H1 (cell line): Measurements from ENCODE around the gene ERN2. TPM values are rescaled to one million over a fixed set of nuclear protein-coding genes. Genes with fewer than 3 reads are reported as not detected.

Experiments
- CTCF ChIA-PET: fragments of 300-600 bp; sonication (Branson Sonifier 250); formaldehyde crosslinking; loops from one replicate; lab custom pipeline; 2021; ENCODE audit not compliant: partially characterized antibody; lab: Charles Lee
- POLR2A ChIA-PET: fragments of 300-600 bp; sonication (Branson Sonifier 250); formaldehyde crosslinking; loops from one replicate; lab custom pipeline; 2021; ENCODE audit warnings: inconsistent platforms; ENCODE audit not compliant: partially characterized antibody; lab: Charles Lee
- DNase-seq, 2 experiments: peaks; one replicate each; pipeline versions ENCODE4 v3.0.0 to v3.0.0-alpha.2; 2010 to 2022; ENCODE audit warnings: low spot score in 2 of 2, low read depth in 1 of 2, mixed read lengths in 1 of 2
- FAIRE-seq: peaks from 2 replicates; lab custom pipeline; 2011; peaks lifted over from hg19 to GRCh38; lab: Jason Lieb, UNC
- H2AFZ ChIP-seq: 2 replicates; pipeline ENCODE4 v1.8.1; 2012; ENCODE audit warnings: low read length, inconsistent platforms
- H2AK5ac ChIP-seq: 2 replicates; pipeline ENCODE4 v1.6.1; 2013; ENCODE audit warnings: low read depth, low read length
- H2BK120ac ChIP-seq: replicated peaks from 2 replicates; pipeline ENCODE3; 2013; ENCODE audit warnings: low read depth, low read length, inconsistent platforms
- H2BK12ac ChIP-seq: 2 replicates; pipeline ENCODE4 v1.6.1; 2013; ENCODE audit warnings: low read depth, low read length
- H2BK15ac ChIP-seq: 2 replicates; pipeline ENCODE4 v1.6.1; 2013; ENCODE audit warnings: low read length
- H2BK20ac ChIP-seq: 2 replicates; pipeline ENCODE4 v1.6.1; 2013; ENCODE audit warnings: low read length
- H2BK5ac ChIP-seq: 2 replicates; pipeline ENCODE4 v1.6.1; 2013; ENCODE audit warnings: low read depth, low read length
- H3K14ac ChIP-seq: 2 replicates; pipeline ENCODE4 v1.6.1; 2013; ENCODE audit warnings: inconsistent platforms; ENCODE audit not compliant: insufficient read length
- H3K18ac ChIP-seq: 2 replicates; pipeline ENCODE4 v1.6.1; 2013; ENCODE audit warnings: low read length; ENCODE audit errors: extremely low read depth
- H3K23ac ChIP-seq: 2 replicates; pipeline ENCODE4 v1.6.1; 2013; ENCODE audit warnings: inconsistent platforms; ENCODE audit not compliant: insufficient read length
- H3K23me2 ChIP-seq: 2 replicates; pipeline ENCODE4 v1.6.1; 2013; ENCODE audit warnings: low read depth, low read length
- H3K27ac ChIP-seq: 2 replicates; pipeline ENCODE4 v1.6.1; 2011; ENCODE audit warnings: low read depth, low read length, inconsistent platforms
- H3K27me3 ChIP-seq, 4 experiments: replicated peaks in 1 of 4; 1 replicate in 1 of 4; 2 replicates in 3 of 4; pipeline versions ENCODE4 v1.6.1 to v1.8.1; 2011 to 2013; ENCODE audit warnings: low read length in 3 of 4, mild to moderate bottlenecking in 3 of 4, inconsistent platforms in 2 of 4, mixed read lengths in 2 of 4, moderate library complexity in 1 of 4; ENCODE audit not compliant: control insufficient read depth in 3 of 4, insufficient read depth in 3 of 4; ENCODE audit errors: extremely low read depth in 1 of 4
- H3K36me3 ChIP-seq, 4 experiments: 2 replicates each; pipeline versions ENCODE4 v1.6.1 to v1.8.1; 2011 to 2013; ENCODE audit warnings: mild to moderate bottlenecking in 4 of 4, low read length in 3 of 4, moderate library complexity in 2 of 4, control low read depth in 1 of 4, inconsistent platforms in 1 of 4; ENCODE audit not compliant: insufficient read depth in 4 of 4, control insufficient read depth in 2 of 4
- H3K4ac ChIP-seq: replicated peaks from 2 replicates; pipeline ENCODE3; 2013; ENCODE audit warnings: low read length, low read depth, mixed read lengths, inconsistent platforms; ENCODE audit not compliant: insufficient read length
- H3K4me1 ChIP-seq, 4 experiments: replicated peaks in 1 of 4; 1 replicate in 1 of 4; 2 replicates in 3 of 4; pipeline versions ENCODE4 v1.6.1 to v1.8.1; 2011 to 2013; ENCODE audit warnings: low read length in 3 of 4, inconsistent platforms in 2 of 4, mixed read lengths in 1 of 4; ENCODE audit not compliant: insufficient read depth in 4 of 4, control insufficient read depth in 3 of 4
- H3K4me2 ChIP-seq, 2 experiments: 2 replicates each; pipeline versions ENCODE4 v1.6.1 to v1.8.1; 2011 to 2013; ENCODE audit warnings: low read depth in 2 of 2, low read length in 2 of 2, control low read depth in 1 of 2, inconsistent platforms in 1 of 2, mild to moderate bottlenecking in 1 of 2; ENCODE audit not compliant: insufficient read depth in 1 of 2
- H3K4me3 ChIP-seq, 4 experiments: fragments of 200-600, 300-600 bp in 1 of 4; sonication (generic), shearing (Covaris generic), sonication (Bioruptor Twin) in 1 of 4; 2 replicates each; pipeline versions ENCODE4 v1.5.1 to v1.8.1; 2011 to 2016; ENCODE audit warnings: low read length in 4 of 4, low read depth in 3 of 4, control low read depth in 2 of 4, inconsistent platforms in 2 of 4, mild to moderate bottlenecking in 2 of 4, mixed read lengths in 1 of 4, moderate library complexity in 1 of 4; ENCODE audit not compliant: insufficient read depth in 2 of 4; ENCODE audit errors: extremely low read depth in 1 of 4
- H3K56ac ChIP-seq: replicated peaks from 2 replicates; pipeline ENCODE3; 2013; ENCODE audit warnings: low read depth, mild to moderate bottlenecking, mixed read lengths, low read length, inconsistent platforms; ENCODE audit not compliant: insufficient read length
- H3K79me1 ChIP-seq: 2 replicates; pipeline ENCODE4 v1.6.1; 2013; ENCODE audit warnings: low read depth, low read length, control low read depth
- H3K79me2 ChIP-seq, 2 experiments: 2 replicates each; pipeline versions ENCODE4 v1.6.1 to v1.8.1; 2012 to 2013; ENCODE audit warnings: low read length in 2 of 2, mild to moderate bottlenecking in 2 of 2, inconsistent platforms in 1 of 2; ENCODE audit not compliant: insufficient read depth in 2 of 2, control insufficient read depth in 1 of 2
- H3K9ac ChIP-seq, 4 experiments: replicated peaks in 1 of 4; 1 replicate in 1 of 4; 2 replicates in 3 of 4; pipeline versions ENCODE4 v1.6.1 to v1.8.1; 2011 to 2013; ENCODE audit warnings: low read depth in 3 of 4, low read length in 3 of 4, control low read depth in 2 of 4, mild to moderate bottlenecking in 2 of 4, moderate library complexity in 2 of 4, inconsistent platforms in 1 of 4; ENCODE audit errors: extremely low read depth in 1 of 4
- H3K9me3 ChIP-seq, 2 experiments: 2 replicates each; pipeline versions ENCODE4 v1.6.1 to v1.8.1; 2012 to 2013; ENCODE audit warnings: mild to moderate bottlenecking in 2 of 2, moderate library complexity in 2 of 2, control low read depth in 1 of 2, inconsistent platforms in 1 of 2, low read depth in 1 of 2, low read length in 1 of 2, mixed read lengths in 1 of 2; ENCODE audit not compliant: insufficient read depth in 2 of 2
- H4K20me1 ChIP-seq, 2 experiments: replicated peaks in 1 of 2; 2 replicates each; pipeline versions ENCODE3 to v1.8.1; 2011 to 2013; ENCODE audit warnings: inconsistent platforms in 2 of 2, low read length in 2 of 2, mild to moderate bottlenecking in 1 of 2; ENCODE audit not compliant: insufficient read depth in 2 of 2, control insufficient read depth in 1 of 2
- H4K5ac ChIP-seq: 2 replicates; pipeline ENCODE4 v1.6.1; 2013; ENCODE audit warnings: low read length, low read depth, mixed read lengths, inconsistent platforms; ENCODE audit not compliant: insufficient read length
- H4K8ac ChIP-seq: 2 replicates; pipeline ENCODE4 v1.8.0; 2013; ENCODE audit warnings: mild to moderate bottlenecking, moderate library complexity, low read length, inconsistent platforms; ENCODE audit not compliant: insufficient read depth; ENCODE audit errors: extremely low read depth
- H4K91ac ChIP-seq: replicated peaks from 2 replicates; pipeline ENCODE3; 2013; ENCODE audit warnings: low read length, mixed read lengths, inconsistent platforms; ENCODE audit not compliant: insufficient read length
- CBX8 ChIP-seq: fragments of 300-800, 300-1000 bp; sonication (generic); IDR thresholded peaks from 2 replicates; pipeline ENCODE4 v1.7.1; 2016; ENCODE audit warnings: low read depth, low read length, borderline replicate concordance
- EZH2 ChIP-seq: fragments of 200-600 bp; sonication (generic); IDR thresholded peaks from 2 replicates; pipeline ENCODE4 v1.7.1; 2012; ENCODE audit warnings: low read depth, mild to moderate bottlenecking, moderate library complexity, low read length, inconsistent platforms; ENCODE audit not compliant: severe bottlenecking
- FOSL1 ChIP-seq: IDR thresholded peaks from 2 replicates; pipeline ENCODE4 v1.6.1; 2011; ENCODE audit warnings: mild to moderate bottlenecking, low read depth, low read length, moderate library complexity; ENCODE audit not compliant: insufficient read depth
- MAFK ChIP-seq: IDR thresholded peaks from 2 replicates; pipeline ENCODE4 v1.6.1; 2012; ENCODE audit warnings: low read depth, mild to moderate bottlenecking, improper control_type of control experiment, low read length
- NRF1 ChIP-seq: IDR thresholded peaks from 2 replicates; pipeline ENCODE4 v1.6.1; 2011; ENCODE audit warnings: mild to moderate bottlenecking, low read depth, low read length, improper control_type of control experiment
- SAP30 ChIP-seq: fragments of 300-600 bp; sonication (generic); IDR thresholded peaks from 2 replicates; pipeline ENCODE4 v1.7.1; 2012; ENCODE audit warnings: low read length, moderate library complexity, mild to moderate bottlenecking, inconsistent platforms; ENCODE audit not compliant: insufficient read depth, insufficient replicate concordance
- SIX5 ChIP-seq: IDR thresholded peaks from 2 replicates; pipeline ENCODE4 v1.6.1; 2011; ENCODE audit warnings: mild to moderate bottlenecking, low read depth, low read length
- SUZ12 ChIP-seq: fragments of 200-600 bp; sonication (generic); IDR thresholded peaks from 2 replicates; pipeline ENCODE4 v1.6.1; 2012; ENCODE audit warnings: mild to moderate bottlenecking, inconsistent platforms, low read length, moderate library complexity, mixed read lengths
- TCF12 ChIP-seq: IDR thresholded peaks from 2 replicates; pipeline ENCODE4 v1.6.1; 2011; ENCODE audit warnings: low read depth, mild to moderate bottlenecking, low read length
- TEAD4 ChIP-seq: IDR thresholded peaks from 2 replicates; pipeline ENCODE4 v1.6.1; 2012; ENCODE audit warnings: low read depth, low read length, inconsistent platforms, mixed read lengths
- YY1 ChIP-seq: IDR thresholded peaks from 2 replicates; pipeline ENCODE4 v1.6.1; 2011; ENCODE audit warnings: low read depth, mild to moderate bottlenecking, low read length
- WGBS, 2 experiments: shearing (Covaris generic) in 1 of 2; methylation state at CpG; one replicate each; pipeline versions ENCODE4 v1.1.6 to v1.1.7; 2013 to 2015; ENCODE audit warnings: low lambda C conversion rate in 2 of 2, mixed read lengths in 2 of 2, inconsistent platforms in 1 of 2, low coverage in 1 of 2, missing lambda C conversion rate in 1 of 2; ENCODE audit not compliant: insufficient replicate concordance in 2 of 2, insufficient coverage in 1 of 2, insufficient read length in 1 of 2; ENCODE audit errors: extremely low coverage in 1 of 2, missing lambda C conversion rate in 1 of 2; 5-methylcytosine and 5-hydroxymethylcytosine counted together
- polyA plus RNA-seq, 7 experiments: library from polyadenylated mRNA; depleted of rRNA in 3 of 7; stranded (reverse) in 5 of 7; unstranded in 2 of 7; fragments of >200 nt in 5 of 7; fragments of 200-250 nt in 2 of 7; gene quantifications; 1 replicate in 5 of 7; 2 replicates in 1 of 7; 4 replicates in 1 of 7; pipeline versions ENCODE4 v1.2.1 to v1.2.3, GENCODE V29; 2011 to 2013; ENCODE audit warnings: missing spikeins in 2 of 7, mixed read lengths in 2 of 7
- total RNA-seq: library from RNA; stranded (reverse); fragmentation: NEBNext Ultra II Directional; extraction: Animal tissue kit (Norgen Biotek cat#: 25700); gene quantifications from 2 replicates; pipeline ENCODE4 v1.2.1, GENCODE V29; 2021

The ERN2 gene
- total and polyA plus RNA-seq, 2 of the 8 experiments (the other 6 are each of a cell fraction or from before 2014, with no cell fraction given): 2.4 to 4.4 TPM

- Histone ChIP-seq H3K4me1 (peaks cover 0 to 5% (median 3%) of the 10 kb centered on the region in 4 experiments; a peak in 5 of 7 replicates), H3K79me2 (no peaks in the 10 kb centered on the region), H3K14ac (no peak overlapping the region), H3K36me3 (no peaks in the 10 kb centered on the region), H3K27ac (no peak overlapping the region), H2BK5ac (no peak overlapping the region), H3K23me2 (no peaks in the 10 kb centered on the region), H3K9me3 (peaks cover 5 to 6% of the 10 kb centered on the region in 2 experiments; a peak in 2 of 4 replicates), H2AFZ (no peak overlapping the region), H4K5ac (no peak overlapping the region), H3K79me1 (no peaks in the 10 kb centered on the region), H3K18ac (no peak overlapping the region), H2BK120ac (no peak overlapping the region), H3K56ac (no peak overlapping the region), H3K9ac (no peak overlapping the region), H3K23ac (no peak overlapping the region), H3K4ac (peak overlapping the region; percentile 32), H2BK12ac (no peak overlapping the region), H3K27me3 (no peaks in the 10 kb centered on the region), H4K91ac (no peak overlapping the region), H4K20me1 (no peaks in the 10 kb centered on the region), H2AK5ac (no peak overlapping the region; the same call in 1 of the 2 replicates), H2BK15ac (no peak overlapping the region; the same call in 1 of the 2 replicates), H3K4me3 (no peak overlapping the region), H4K8ac (no peak overlapping the region), H2BK20ac (no peak overlapping the region), H3K4me2 (no peak overlapping the region)
- TF ChIP-seq YY1 (no peak), EZH2 (no peak), TEAD4 (no peak), SAP30 (no peak), SUZ12 (no peak), SIX5 (no peak), TCF12 (no peak), CBX8 (no peak), FOSL1 (no peak), NRF1 (no peak), MAFK (no peak)
- POLR2A ChIA-PET: interaction anchor here (0.9 to 1.1 kb wide), 2 partner anchors 14 to 26 kb away, joined by 3 read pairs; partner anchors contain the start of gene PLK1
- DNase-seq: no peak
- WGBS, 2 experiments: 93% methylated on average over 22 of the region's 22 CpGs; no CpG with 5 or more reads in 1 of the 2 experiments
- no peak for FAIRE-seq
- CTCF ChIA-PET: interaction anchor here (1.1 kb wide), 1 partner anchor 8 kb away, joined by 3 read pairs; the partner anchor contains the start of gene ERN2
Measured at GRCh38 chr16:23704772-23705516, 8.1 kb downstream of the ERN2 start.
